Liver (tissue), 3 donors: Measurements from ENCODE around the gene FAM43B.
"Not testable (repeated sequence)": the region's sequence is repeated elsewhere in the genome, so short reads cannot be mapped to it uniquely, and the experiment has no call there.

Source experiments
- CTCF ChIP-seq: fragments of 150-350 bp; IDR thresholded peaks from 2 replicates; pipeline ENCODE4 v1.5.1; 2017; ENCODE audit warnings: improper control_type of control experiment, low read depth, low read length; ENCODE audit not compliant: missing input control
- GABPA ChIP-seq, 2 donors: IDR thresholded peaks in 1 of 2; conservative IDR thresholded peaks in 1 of 2; 2 replicates each; pipeline ENCODE4 v1.6.1; 2016; ENCODE audit warnings: antibody characterized with exemption in 2 of 2, mild to moderate bottlenecking in 1 of 2, moderate library complexity in 1 of 2
- JUND ChIP-seq, 2 donors: IDR thresholded peaks; 2 replicates each; pipeline ENCODE4 v1.6.1; 2016; ENCODE audit warnings: antibody characterized with exemption in 2 of 2
- MAX ChIP-seq: IDR thresholded peaks from 2 replicates; pipeline ENCODE4 v1.6.1; 2016; ENCODE audit warnings: antibody characterized with exemption
- RXRA ChIP-seq, 2 donors: IDR thresholded peaks; 2 replicates each; pipeline ENCODE4 v1.6.1; 2017 to 2018; ENCODE audit warnings: antibody characterized with exemption in 2 of 2, mild to moderate bottlenecking in 1 of 2
- SP1 ChIP-seq: IDR thresholded peaks from 2 replicates; pipeline ENCODE4 v1.6.1; 2018; ENCODE audit warnings: antibody characterized with exemption, mild to moderate bottlenecking
- YY1 ChIP-seq: IDR thresholded peaks from 2 replicates; pipeline ENCODE4 v1.6.1; 2016; ENCODE audit warnings: antibody characterized with exemption, mild to moderate bottlenecking
- donor health status: healthy.
- donor health status: healthy.

GRCh38 chr1:20519609-20520262 is 32.6 kb upstream of the FAM43B start:
- TF ChIP-seq CTCF; MAX; JUND (IDR thresholded peaks at IDR 0.05); GABPA (IDR thresholded peaks at IDR 0.05 in 1 of 2, conservative IDR thresholded peaks at IDR 0.05 in 1 of 2); SP1; YY1; RXRA (IDR thresholded peaks at IDR 0.05): not testable (repeated sequence)
